ENCODE measurements around the gene PCCA. TPM values are rescaled to one million over a fixed set of nuclear protein-coding genes. Genes with fewer than 3 reads are reported as not detected.
"Not testable (repeated sequence)": the region's sequence is repeated elsewhere in the genome, so short reads cannot be mapped to it uniquely, and the experiment has no call there.

Gene PCCA
- total RNA-seq, 4 donors from 2014 or later = 33.8 to 40.3 (median 39.0) TPM

DNA sequence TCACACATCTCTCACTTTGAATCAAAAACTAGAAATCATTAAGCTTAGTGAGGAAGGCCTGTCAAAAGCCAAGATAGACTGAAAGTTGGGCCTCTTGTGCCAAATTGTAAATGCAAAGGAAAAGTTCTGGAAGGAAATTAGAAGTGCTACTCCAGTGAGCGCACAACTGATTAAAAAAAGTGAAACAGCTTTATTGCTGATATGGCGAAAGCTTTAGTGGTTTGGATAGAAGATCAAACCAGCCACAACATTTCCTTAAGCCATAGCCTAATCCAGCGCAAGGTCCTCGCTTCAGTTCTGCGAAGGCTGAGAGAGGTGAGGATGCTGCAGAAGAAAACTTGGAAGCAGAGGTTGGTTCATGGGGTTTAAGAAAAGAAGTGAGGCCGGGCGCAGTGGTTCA, 7.6 kb downstream of the PCCA start:
- Histone ChIP-seq H3K4me1 (peaks cover 17 to 42% (median 26%) of the 10 kb centered on the region in 4 donors), H3K27me3 (no peaks in the 10 kb centered on the region), H3K4me3 (no peak overlapping the region), H3K9me3 (no peaks in the 10 kb centered on the region), H3K27ac (replicated peaks in 1 of 4) (no peak overlapping the region), H3K36me3 (peaks cover 0 to 3% (median 0%) of the 10 kb centered on the region in 4 donors)
- WGBS = 98% methylated on average over 7 of the region's 7 CpGs
- DNase-seq (ENCODE audit: extremely low spot score) = no peak
- intact Hi-C loops (cut with DNase I) = no loop called here
- TF ChIP-seq POLR2A (IDR thresholded peaks at IDR 0.05; ENCODE audit: low read depth) = no peak
- TF ChIP-seq POLR2AphosphoS5 (IDR thresholded peaks at IDR 0.05) = no peak

GRCh38 chr13:100097821-100098220, 8.9 kb downstream of the PCCA start:
- Histone ChIP-seq H3K27ac (replicated peaks in 1 of 4) (no peak overlapping the region), H3K36me3 (peaks cover 0 to 3% (median 0%) of the 10 kb centered on the region in 4 donors), H3K4me1 (peaks cover 17 to 33% (median 25%) of the 10 kb centered on the region in 4 donors), H3K4me3 (no peak overlapping the region), H3K27me3 (no peaks in the 10 kb centered on the region), H3K9me3 (no peaks in the 10 kb centered on the region)
- intact Hi-C loops (cut with DNase I) = no loop called here
- DNase-seq (ENCODE audit: extremely low spot score) = no peak
- 94% methylated on average over 1 of the region's 1 CpG for WGBS
- TF ChIP-seq EP300 (IDR thresholded peaks at IDR 0.05) = no peak
- no peak for TF ChIP-seq POLR2AphosphoS5 (IDR thresholded peaks at IDR 0.05)
- no peak for TF ChIP-seq POLR2A (IDR thresholded peaks at IDR 0.05; ENCODE audit: low read depth)
- TF ChIP-seq CTCF (IDR thresholded peaks at IDR 0.05) = no peak

DNA sequence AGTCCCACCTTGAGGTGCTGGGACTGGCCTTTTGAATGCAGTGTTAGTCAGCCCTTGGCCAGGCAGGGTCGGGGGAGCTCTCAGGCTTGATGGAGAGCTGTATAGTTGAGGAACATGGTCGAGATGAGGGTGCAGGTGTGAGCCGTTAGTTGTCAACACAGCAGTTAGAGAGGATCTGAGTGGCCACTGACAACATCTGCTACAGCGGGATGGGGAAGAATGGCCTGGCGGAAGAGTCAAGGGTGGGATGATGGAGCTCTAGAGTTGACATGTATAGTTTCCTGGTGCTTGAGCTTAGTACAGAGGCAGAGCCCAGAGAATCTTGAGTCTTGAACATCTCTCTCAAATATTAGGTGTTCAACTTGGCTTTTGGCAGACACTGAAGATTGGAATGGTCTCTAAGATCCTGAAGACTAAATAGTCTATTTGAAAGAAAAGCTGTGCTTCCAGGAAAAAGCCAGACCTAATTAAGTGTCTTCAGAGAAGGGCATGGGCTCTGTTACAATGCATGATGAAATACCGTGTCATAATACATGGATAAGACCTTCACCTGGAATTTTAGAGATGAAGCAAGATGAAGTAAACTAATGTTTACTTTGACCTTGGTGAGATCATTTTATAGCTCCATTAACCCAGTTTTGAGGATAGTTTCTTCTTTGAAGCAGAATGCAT, 9.7 kb downstream of the PCCA start:
- 93% methylated on average over 6 of the region's 6 CpGs for WGBS
- no peak for DNase-seq (ENCODE audit: extremely low spot score)

GRCh38 chr13:100099117-100099445, 10.2 kb downstream of the PCCA start:
- intact Hi-C loops (cut with DNase I); H3K27ac ChIP-seq (replicated peaks in 1 of 4); H3K36me3 ChIP-seq; H3K4me3 ChIP-seq; H3K9me3 ChIP-seq; H3K27me3 ChIP-seq; DNase-seq (ENCODE audit: extremely low spot score): not testable (repeated sequence)
- H3K4me1 ChIP-seq = peaks cover 17 to 33% (median 25%) of the 10 kb centered on the region in 4 donors
- 93% methylated on average over 8 of the region's 8 CpGs for WGBS

More for the DNA sequence above, 9.7 kb downstream of the PCCA start:
- Histone ChIP-seq H3K9me3 (no peaks in the 10 kb centered on the region), H3K4me1 (peaks cover 17 to 33% (median 25%) of the 10 kb centered on the region in 4 donors), H3K27ac (replicated peaks in 1 of 4) (no peak overlapping the region), H3K4me3 (no peak overlapping the region), H3K27me3 (no peaks in the 10 kb centered on the region), H3K36me3 (peaks cover 0 to 3% (median 0%) of the 10 kb centered on the region in 4 donors)
- intact Hi-C loops (cut with DNase I) = no loop called here
- no peak for TF ChIP-seq POLR2AphosphoS5 (IDR thresholded peaks at IDR 0.05)
- no peak for TF ChIP-seq CTCF (IDR thresholded peaks at IDR 0.05)
- no peak for TF ChIP-seq POLR2A (IDR thresholded peaks at IDR 0.05; ENCODE audit: low read depth)
- TF ChIP-seq EP300 (IDR thresholded peaks at IDR 0.05) = no peak

DNA sequence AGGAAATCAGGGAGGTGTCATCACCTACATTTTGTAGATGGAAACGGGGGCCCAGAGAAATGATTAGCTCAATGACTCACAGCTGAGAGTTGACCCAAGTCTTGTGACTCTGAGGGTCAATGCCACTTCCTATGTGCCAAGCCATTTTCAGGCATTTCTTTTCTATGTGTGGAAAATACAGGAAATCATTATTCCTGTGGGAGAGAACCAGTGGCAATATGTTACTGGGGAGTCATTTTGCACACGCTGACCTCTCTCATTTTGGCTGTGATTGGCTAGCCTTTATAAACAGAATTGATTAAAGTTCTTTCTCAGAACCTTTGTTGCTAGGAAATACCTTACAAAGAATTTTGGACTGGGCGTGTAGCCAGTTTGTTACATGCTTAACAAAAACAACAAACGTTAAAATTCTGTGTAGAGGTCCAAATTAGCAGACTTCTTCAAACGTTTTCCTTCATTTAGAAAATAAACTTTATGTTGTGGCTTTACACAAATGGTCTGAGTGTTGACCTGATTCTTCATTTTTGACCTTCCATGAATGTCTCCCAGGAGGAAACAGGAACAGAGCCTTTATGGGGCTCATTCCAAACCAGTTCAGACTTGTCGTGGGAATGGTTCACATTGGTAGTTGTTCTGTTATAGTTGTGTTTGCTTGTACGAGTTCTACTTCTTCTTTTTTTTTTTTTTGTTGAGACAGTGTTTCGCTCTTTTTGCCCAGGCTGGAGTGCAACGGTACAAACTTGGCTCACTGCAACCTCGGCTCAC, 11.4 kb downstream of the PCCA start:
- TF ChIP-seq POLR2AphosphoS5 (IDR thresholded peaks at IDR 0.05) (peak in 1 of 2 donors; percentile 10), CTCF (IDR thresholded peaks at IDR 0.05) (no peak)
- Histone ChIP-seq H3K27me3 (no peaks in the 10 kb centered on the region), H3K27ac (replicated peaks in 1 of 4) (peak overlapping the region; percentile 4 to 41 (median 17)), H3K36me3 (peaks cover 0 to 13% (median 3%) of the 10 kb centered on the region in 4 donors), H3K4me3 (no peak overlapping the region), H3K4me1 (peaks cover 17 to 33% (median 25%) of the 10 kb centered on the region in 4 donors), H3K9me3 (no peaks in the 10 kb centered on the region)
- intact Hi-C loops (cut with DNase I) = no loop called here
- DNase-seq (ENCODE audit: extremely low spot score) = no peak
- 38% methylated on average over 10 of the region's 10 CpGs for WGBS

Measured in esophagus muscularis mucosa (tissue), 4 donors.